Measurements from ENCODE around the gene TENT5C.

Gene TENT5C

DNA sequence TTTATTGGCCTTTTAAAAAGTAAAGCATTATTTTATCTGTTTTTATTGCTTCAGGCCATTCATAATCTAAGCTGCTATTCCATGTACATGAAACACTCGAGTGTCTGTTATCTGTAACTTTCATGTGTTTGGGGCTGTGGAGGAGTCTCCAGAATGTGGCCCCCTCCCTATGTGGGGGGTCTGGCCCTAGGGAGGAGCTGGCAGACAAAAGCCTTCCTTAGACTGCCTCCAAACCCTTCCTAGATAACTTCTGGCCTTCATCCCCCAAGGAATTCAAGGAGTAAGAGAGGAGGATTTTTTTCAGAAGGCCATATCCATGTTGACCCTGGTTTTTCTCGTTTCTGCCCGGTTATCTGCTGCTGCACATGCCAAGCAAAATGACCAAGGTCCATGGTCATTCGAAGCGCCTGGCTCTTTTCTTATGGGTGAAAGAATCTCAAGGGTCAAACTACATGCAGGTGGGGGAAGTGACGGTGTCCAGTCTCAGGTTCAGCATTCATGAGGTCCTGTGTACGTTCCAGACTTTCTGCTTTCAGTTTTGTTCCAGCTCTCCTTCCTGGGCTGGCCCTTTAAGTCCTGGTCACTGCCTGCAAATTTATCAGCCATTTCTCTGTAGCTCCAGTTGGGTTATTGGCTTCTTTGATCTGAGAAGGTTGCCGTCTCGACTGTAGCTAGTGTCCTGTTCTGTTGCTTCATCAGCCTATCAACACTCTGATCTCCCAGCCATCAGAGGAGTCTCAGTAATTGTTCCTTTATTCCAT is 8.3 kb downstream of the TENT5C start:
- Histone ChIP-seq H3K36me3 (ENCODE audit: control insufficient read depth, insufficient read depth, low read length) (no peaks in the 10 kb centered on the region), H3K4me3 (ENCODE audit: extremely low read depth, insufficient read depth, low read length, poor library complexity, severe bottlenecking) (no peak overlapping the region), H3K9me3 (ENCODE audit: control insufficient read depth, low read length) (no peaks in the 10 kb centered on the region), H3K4me1 (ENCODE audit: control insufficient read depth, insufficient read depth, low read length, poor library complexity, severe bottlenecking) (peaks cover 25% of the 10 kb centered on the region), H3K27ac (ENCODE audit: low read depth, low read length, severe bottlenecking) (no peak overlapping the region)
- WGBS, 2 experiments (ENCODE audit: insufficient coverage in 2 of 2), result 93 to 98% methylated on average over 6 to 8 of the region's 9 CpGs

DNA sequence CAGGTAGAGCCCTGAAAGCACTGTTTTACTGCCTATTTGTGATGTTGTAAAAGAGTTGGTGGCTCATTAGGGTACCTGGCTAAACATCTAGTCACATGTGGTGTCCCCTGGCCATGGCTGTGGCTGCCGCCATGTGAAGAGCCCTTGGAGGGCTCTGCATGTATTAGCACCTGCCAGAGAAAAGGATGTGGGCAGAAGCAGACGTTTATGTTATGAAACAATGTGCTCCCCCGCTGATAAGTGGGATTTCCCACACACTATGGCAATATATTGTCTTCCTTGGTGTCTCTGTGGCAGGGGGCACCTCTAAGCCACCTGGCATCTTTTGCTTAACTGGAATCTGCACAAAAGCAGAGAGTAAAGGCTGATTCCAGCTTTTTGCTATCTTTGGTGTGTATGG is 9.6 kb downstream of the TENT5C start:
- H3K4me3 ChIP-seq (ENCODE audit: extremely low read depth, insufficient read depth, low read length, poor library complexity, severe bottlenecking), result no peak overlapping the region
- no peaks in the 10 kb centered on the region for H3K36me3 ChIP-seq (ENCODE audit: control insufficient read depth, insufficient read depth, low read length)
- H3K27ac ChIP-seq (ENCODE audit: low read depth, low read length, severe bottlenecking), result no peak overlapping the region
- 84 to 89% methylated on average over 3 of the region's 3 CpGs for WGBS, 2 experiments (ENCODE audit: insufficient coverage in 2 of 2)
- no peaks in the 10 kb centered on the region for H3K9me3 ChIP-seq (ENCODE audit: control insufficient read depth, low read length)
- peaks cover 25% of the 10 kb centered on the region for H3K4me1 ChIP-seq (ENCODE audit: control insufficient read depth, insufficient read depth, low read length, poor library complexity, severe bottlenecking)

DNA sequence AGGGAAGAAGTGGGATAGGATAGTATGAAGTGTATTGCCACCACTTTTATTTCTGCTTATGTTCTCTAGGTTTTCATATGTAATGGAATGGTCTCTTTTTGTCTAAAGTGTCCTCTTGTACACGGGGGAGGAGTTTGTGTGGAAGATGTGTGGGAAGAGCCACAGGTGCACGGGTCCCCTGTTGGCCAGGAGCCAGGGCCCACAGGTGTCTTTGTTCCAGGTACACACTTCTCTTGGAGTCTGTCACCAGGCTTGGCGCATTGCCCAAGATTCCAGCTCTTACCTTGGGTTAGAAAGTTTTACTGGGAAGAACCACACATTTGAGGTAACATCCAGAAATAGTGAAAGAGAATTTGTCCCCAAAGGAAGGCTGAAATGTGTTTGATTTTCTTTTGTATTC is 10.5 kb downstream of the TENT5C start:
- no peak overlapping the region for H3K4me3 ChIP-seq (ENCODE audit: extremely low read depth, insufficient read depth, low read length, poor library complexity, severe bottlenecking)
- WGBS, 2 experiments (ENCODE audit: insufficient coverage in 2 of 2), result 78 to 80% methylated on average over 1 to 2 of the region's 3 CpGs
- H3K9me3 ChIP-seq (ENCODE audit: control insufficient read depth, low read length), result no peaks in the 10 kb centered on the region
- H3K4me1 ChIP-seq (ENCODE audit: control insufficient read depth, insufficient read depth, low read length, poor library complexity, severe bottlenecking), result peaks cover 25% of the 10 kb centered on the region
- H3K36me3 ChIP-seq (ENCODE audit: control insufficient read depth, insufficient read depth, low read length), result no peaks in the 10 kb centered on the region
- no peak overlapping the region for H3K27ac ChIP-seq (ENCODE audit: low read depth, low read length, severe bottlenecking)

DNA sequence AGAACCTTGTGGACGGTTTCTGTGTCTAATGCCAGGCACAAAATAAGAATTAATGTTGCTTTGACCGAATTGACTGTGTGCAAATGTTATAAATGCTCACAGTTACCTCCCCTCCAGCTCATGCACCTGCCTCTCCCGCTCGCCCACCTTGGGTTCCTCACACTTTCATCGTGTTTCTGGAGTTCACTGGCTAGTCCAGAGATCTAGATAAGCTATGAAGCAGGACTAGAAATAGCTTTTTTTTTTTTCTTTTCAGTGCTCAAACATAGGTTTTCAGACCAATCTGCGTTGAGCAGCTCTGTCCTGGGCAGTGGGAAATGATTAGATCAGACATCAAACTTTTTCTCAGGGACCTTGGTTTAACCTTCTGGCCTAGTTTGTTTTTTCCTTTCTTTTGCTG is 11.1 kb downstream of the TENT5C start:
- H3K4me1 ChIP-seq (ENCODE audit: control insufficient read depth, insufficient read depth, low read length, poor library complexity, severe bottlenecking), result peaks cover 25% of the 10 kb centered on the region
- no peaks in the 10 kb centered on the region for H3K36me3 ChIP-seq (ENCODE audit: control insufficient read depth, insufficient read depth, low read length)
- WGBS, 2 experiments (ENCODE audit: insufficient coverage in 2 of 2), result 100% methylated on average over 4 to 6 of the region's 6 CpGs
- no peak overlapping the region for H3K4me3 ChIP-seq (ENCODE audit: extremely low read depth, insufficient read depth, low read length, poor library complexity, severe bottlenecking)
- H3K9me3 ChIP-seq (ENCODE audit: control insufficient read depth, low read length), result no peaks in the 10 kb centered on the region
- no peak overlapping the region for H3K27ac ChIP-seq (ENCODE audit: low read depth, low read length, severe bottlenecking)

DNA sequence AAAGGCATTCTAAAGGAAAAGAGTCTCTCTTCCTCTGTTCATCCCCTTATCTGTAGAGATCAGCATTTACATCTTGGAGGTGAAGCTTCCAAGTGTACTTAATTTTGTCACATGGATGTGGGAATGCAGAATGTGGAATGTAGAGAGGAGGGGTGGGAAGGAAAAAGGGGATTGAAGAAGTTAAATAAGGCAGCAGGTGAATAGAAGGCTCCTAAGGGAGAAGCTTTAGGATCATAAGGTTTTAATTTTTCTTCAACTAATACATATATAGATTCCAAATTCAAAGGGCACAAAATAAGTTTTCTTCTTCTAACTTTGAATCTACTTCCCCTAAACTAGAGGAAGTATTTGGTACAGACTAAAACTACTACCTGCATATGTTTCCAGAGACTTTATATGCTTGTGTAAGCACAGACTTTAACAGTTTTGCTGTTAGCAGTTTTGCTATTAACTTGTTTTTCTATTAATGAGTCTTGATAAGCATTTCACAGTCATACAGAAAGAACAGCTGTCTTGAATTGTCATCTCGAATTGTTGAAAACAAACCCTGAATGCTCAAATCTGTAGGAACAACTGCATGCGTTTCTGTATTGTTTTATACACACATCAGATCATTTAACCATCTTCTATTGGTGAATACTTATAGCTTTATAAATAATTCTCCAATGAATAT is 12.7 kb downstream of the TENT5C start:
- WGBS, 2 experiments (ENCODE audit: insufficient coverage in 2 of 2), result no CpG with 5 or more reads among the region's 2 CpGs
- H3K36me3 ChIP-seq (ENCODE audit: control insufficient read depth, insufficient read depth, low read length), result no peaks in the 10 kb centered on the region
- no peak overlapping the region for H3K4me3 ChIP-seq (ENCODE audit: extremely low read depth, insufficient read depth, low read length, poor library complexity, severe bottlenecking)
- no peaks in the 10 kb centered on the region for H3K9me3 ChIP-seq (ENCODE audit: control insufficient read depth, low read length)
- no peak overlapping the region for H3K27ac ChIP-seq (ENCODE audit: low read depth, low read length, severe bottlenecking)
- H3K4me1 ChIP-seq (ENCODE audit: control insufficient read depth, insufficient read depth, low read length, poor library complexity, severe bottlenecking), result peaks cover 17% of the 10 kb centered on the region

DNA sequence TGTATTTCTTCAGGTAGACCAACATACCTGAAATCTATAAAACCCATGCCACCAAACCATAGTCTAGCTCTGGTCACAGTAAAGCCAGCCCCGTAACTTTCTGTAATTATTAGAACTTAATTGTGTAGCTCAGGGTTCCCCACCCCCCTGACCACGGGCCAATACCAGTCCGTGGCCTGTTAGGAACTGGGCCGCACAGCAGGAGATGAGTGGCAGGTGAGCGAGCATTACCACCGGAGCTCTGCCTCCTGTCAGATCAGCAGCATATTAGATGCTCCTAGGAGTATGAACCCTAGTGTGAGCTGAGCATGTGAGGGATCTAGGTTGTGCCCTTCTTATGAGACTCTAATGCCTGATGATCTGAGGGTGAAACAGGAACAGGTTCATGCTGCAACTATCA is 14.6 kb downstream of the TENT5C start:
- no peaks in the 10 kb centered on the region for H3K4me1 ChIP-seq (ENCODE audit: control insufficient read depth, insufficient read depth, low read length, poor library complexity, severe bottlenecking)
- H3K36me3 ChIP-seq (ENCODE audit: control insufficient read depth, insufficient read depth, low read length), result no peaks in the 10 kb centered on the region
- H3K9me3 ChIP-seq (ENCODE audit: control insufficient read depth, low read length), result no peaks in the 10 kb centered on the region
- no peak overlapping the region for H3K4me3 ChIP-seq (ENCODE audit: extremely low read depth, insufficient read depth, low read length, poor library complexity, severe bottlenecking)
- WGBS, 2 experiments (ENCODE audit: insufficient coverage in 2 of 2), result 97 to 98% methylated on average over 4 to 5 of the region's 6 CpGs
- H3K27ac ChIP-seq (ENCODE audit: low read depth, low read length, severe bottlenecking), result no peak overlapping the region

DNA sequence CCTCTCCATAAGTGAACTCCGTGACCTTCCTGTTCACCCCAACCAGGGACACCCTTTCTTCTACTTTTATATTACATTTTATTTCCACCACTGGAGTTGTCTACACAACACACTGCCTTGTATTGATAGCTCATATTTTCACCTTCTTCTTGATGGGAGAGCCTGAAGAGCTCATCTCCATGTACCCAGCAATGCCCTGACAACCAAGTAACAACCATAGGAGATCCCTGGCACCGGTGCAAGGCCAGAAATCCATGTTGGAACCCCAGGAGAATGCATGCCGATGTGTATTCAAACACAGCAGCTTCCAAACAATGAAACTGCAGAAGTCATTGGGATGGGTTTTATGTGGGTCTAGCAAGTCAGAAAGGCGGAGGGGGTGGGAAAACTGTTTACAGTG is 15.5 kb downstream of the TENT5C start:
- Histone ChIP-seq H3K27ac (ENCODE audit: low read depth, low read length, severe bottlenecking) (no peak overlapping the region), H3K9me3 (ENCODE audit: control insufficient read depth, low read length) (no peaks in the 10 kb centered on the region), H3K4me3 (ENCODE audit: extremely low read depth, insufficient read depth, low read length, poor library complexity, severe bottlenecking) (no peak overlapping the region), H3K36me3 (ENCODE audit: control insufficient read depth, insufficient read depth, low read length) (no peaks in the 10 kb centered on the region), H3K4me1 (ENCODE audit: control insufficient read depth, insufficient read depth, low read length, poor library complexity, severe bottlenecking) (no peaks in the 10 kb centered on the region)
- WGBS, 2 experiments (ENCODE audit: insufficient coverage in 2 of 2), result 75 to 84% methylated on average over 2 to 3 of the region's 4 CpGs

DNA sequence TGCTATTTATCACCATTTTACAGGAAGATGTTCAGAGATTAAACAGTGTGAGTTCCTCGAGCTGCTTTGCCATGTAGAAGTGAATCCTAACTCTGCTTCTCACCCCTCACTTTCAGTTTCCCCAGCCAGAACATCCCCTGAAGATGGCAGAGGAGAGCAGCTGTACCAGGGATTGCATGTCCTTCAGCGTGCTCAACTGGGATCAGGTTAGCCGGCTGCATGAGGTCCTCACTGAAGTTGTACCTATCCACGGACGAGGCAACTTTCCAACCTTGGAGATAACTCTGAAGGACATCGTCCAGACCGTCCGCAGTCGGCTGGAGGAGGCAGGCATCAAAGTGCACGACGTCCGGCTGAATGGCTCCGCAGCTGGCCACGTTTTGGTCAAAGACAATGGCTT is 16.9 kb downstream of the TENT5C start:
- Histone ChIP-seq H3K4me1 (ENCODE audit: control insufficient read depth, insufficient read depth, low read length, poor library complexity, severe bottlenecking) (no peaks in the 10 kb centered on the region), H3K36me3 (ENCODE audit: control insufficient read depth, insufficient read depth, low read length) (no peaks in the 10 kb centered on the region), H3K4me3 (ENCODE audit: extremely low read depth, insufficient read depth, low read length, poor library complexity, severe bottlenecking) (no peak overlapping the region), H3K27ac (ENCODE audit: low read depth, low read length, severe bottlenecking) (no peak overlapping the region), H3K9me3 (ENCODE audit: control insufficient read depth, low read length) (no peaks in the 10 kb centered on the region)
- 94 to 96% methylated on average over 13 to 14 of the region's 14 CpGs for WGBS, 2 experiments (ENCODE audit: insufficient coverage in 2 of 2)

DNA sequence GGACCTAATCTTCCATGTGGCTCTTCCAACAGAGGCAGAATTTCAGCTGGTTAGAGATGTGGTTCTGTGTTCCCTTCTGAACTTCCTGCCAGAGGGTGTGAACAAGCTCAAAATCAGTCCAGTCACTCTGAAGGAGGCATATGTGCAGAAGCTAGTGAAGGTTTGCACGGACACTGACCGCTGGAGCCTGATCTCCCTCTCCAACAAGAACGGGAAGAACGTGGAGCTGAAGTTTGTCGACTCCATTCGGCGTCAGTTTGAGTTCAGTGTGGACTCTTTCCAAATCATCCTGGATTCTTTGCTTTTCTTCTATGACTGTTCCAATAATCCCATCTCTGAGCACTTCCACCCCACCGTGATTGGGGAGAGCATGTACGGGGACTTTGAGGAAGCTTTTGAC is 17.3 kb downstream of the TENT5C start:
- WGBS, 2 experiments (ENCODE audit: insufficient coverage in 2 of 2), result 87 to 93% methylated on average over 8 to 9 of the region's 9 CpGs
- no peak overlapping the region for H3K4me3 ChIP-seq (ENCODE audit: extremely low read depth, insufficient read depth, low read length, poor library complexity, severe bottlenecking)
- H3K9me3 ChIP-seq (ENCODE audit: control insufficient read depth, low read length), result no peaks in the 10 kb centered on the region
- H3K36me3 ChIP-seq (ENCODE audit: control insufficient read depth, insufficient read depth, low read length), result no peaks in the 10 kb centered on the region
- no peak overlapping the region for H3K27ac ChIP-seq (ENCODE audit: low read depth, low read length, severe bottlenecking)
- H3K4me1 ChIP-seq (ENCODE audit: control insufficient read depth, insufficient read depth, low read length, poor library complexity, severe bottlenecking), result no peaks in the 10 kb centered on the region

DNA sequence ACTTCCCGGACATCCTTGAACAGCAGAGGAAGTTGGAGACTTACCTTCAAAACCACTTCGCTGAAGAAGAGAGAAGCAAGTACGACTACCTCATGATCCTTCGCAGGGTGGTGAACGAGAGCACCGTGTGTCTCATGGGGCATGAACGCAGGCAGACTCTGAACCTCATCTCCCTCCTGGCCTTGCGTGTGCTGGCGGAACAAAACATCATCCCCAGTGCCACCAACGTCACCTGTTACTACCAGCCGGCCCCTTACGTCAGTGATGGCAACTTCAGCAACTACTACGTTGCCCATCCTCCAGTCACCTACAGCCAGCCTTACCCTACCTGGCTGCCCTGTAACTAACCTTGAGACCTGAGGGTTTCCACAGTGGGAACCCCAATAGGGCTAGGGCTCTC is 17.9 kb downstream of the TENT5C start:
- 94 to 98% methylated on average over 13 of the region's 13 CpGs for WGBS, 2 experiments (ENCODE audit: insufficient coverage in 2 of 2)

DNA sequence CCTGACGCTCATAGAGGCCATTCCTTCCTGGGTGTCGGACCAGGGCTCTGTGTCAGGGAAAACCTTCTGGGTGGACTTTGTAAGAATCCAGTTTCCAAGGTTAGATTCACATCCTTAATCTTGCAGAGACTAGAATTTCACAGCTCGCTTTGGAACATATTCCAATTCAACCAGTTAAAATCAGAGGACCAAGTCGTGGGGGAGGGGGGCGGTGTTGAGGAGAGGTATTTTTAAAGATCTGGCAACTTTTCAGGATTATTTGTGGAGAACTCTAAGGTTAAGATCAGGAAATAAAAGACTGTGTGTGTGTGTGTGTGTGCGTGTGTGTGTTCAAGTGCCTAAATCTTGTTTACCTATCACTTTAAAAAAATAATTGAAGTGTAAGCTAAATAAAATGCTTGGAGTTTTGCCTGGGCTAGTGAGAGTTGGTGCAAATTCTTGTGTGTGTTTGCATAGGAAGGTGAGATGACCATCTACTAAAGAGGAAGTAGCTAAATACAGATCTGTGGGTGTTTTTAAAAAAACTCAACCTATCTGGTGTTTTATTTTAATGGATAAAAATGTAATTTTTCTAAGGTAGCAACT is 21.8 kb downstream of the TENT5C start:
- 82 to 94% methylated on average over 2 of the region's 6 CpGs for WGBS, 2 experiments (ENCODE audit: insufficient coverage in 2 of 2)

More for the DNA sequence above, 17.9 kb downstream of the TENT5C start:
- Histone ChIP-seq H3K36me3 (ENCODE audit: control insufficient read depth, insufficient read depth, low read length) (no peaks in the 10 kb centered on the region), H3K9me3 (ENCODE audit: control insufficient read depth, low read length) (no peaks in the 10 kb centered on the region), H3K4me3 (ENCODE audit: extremely low read depth, insufficient read depth, low read length, poor library complexity, severe bottlenecking) (no peak overlapping the region), H3K27ac (ENCODE audit: low read depth, low read length, severe bottlenecking) (no peak overlapping the region), H3K4me1 (ENCODE audit: control insufficient read depth, insufficient read depth, low read length, poor library complexity, severe bottlenecking) (no peaks in the 10 kb centered on the region)

More for the DNA sequence above, 21.8 kb downstream of the TENT5C start:
- Histone ChIP-seq H3K4me1 (ENCODE audit: control insufficient read depth, insufficient read depth, low read length, poor library complexity, severe bottlenecking) (peaks cover 8% of the 10 kb centered on the region), H3K4me3 (ENCODE audit: extremely low read depth, insufficient read depth, low read length, poor library complexity, severe bottlenecking) (no peak overlapping the region), H3K27ac (ENCODE audit: low read depth, low read length, severe bottlenecking) (no peak overlapping the region), H3K36me3 (ENCODE audit: control insufficient read depth, insufficient read depth, low read length) (no peaks in the 10 kb centered on the region), H3K9me3 (ENCODE audit: control insufficient read depth, low read length) (no peaks in the 10 kb centered on the region)
